Nephron progenitor cell (in vitro differentiated cells): ENCODE measurements around the gene GCN1.

ENCODE experiments used
- DNase-seq: peaks from one replicate; pipeline ENCODE4 v3.0.0; 2021
- H3K27ac Mint-ChIP-seq: 2 replicates; pipeline ENCODE4 v1.8.0; 2021; ENCODE audit warnings: mild to moderate bottlenecking, moderate library complexity, mixed read lengths
- H3K27me3 Mint-ChIP-seq: 2 replicates; pipeline ENCODE4 v1.8.0; 2021; ENCODE audit warnings: mild to moderate bottlenecking, low read depth, mixed read lengths; ENCODE audit not compliant: poor library complexity
- H3K36me3 Mint-ChIP-seq: 2 replicates; pipeline ENCODE4 v1.8.0; 2021; ENCODE audit warnings: low read depth, mixed read lengths
- H3K4me1 Mint-ChIP-seq: 2 replicates; pipeline ENCODE4 v1.8.0; 2021; ENCODE audit warnings: mixed read lengths
- H3K4me3 Mint-ChIP-seq: 2 replicates; pipeline ENCODE4 v1.8.0; 2021; ENCODE audit warnings: mild to moderate bottlenecking, moderate library complexity, mixed read lengths
- H3K9me3 Mint-ChIP-seq: 2 replicates; pipeline ENCODE4 v1.8.0; 2021; ENCODE audit warnings: mild to moderate bottlenecking, moderate library complexity, mixed read lengths
- TF ChIP-seq, protein P1 (sequence below): fragments of 200-600 bp; sonication (generic); IDR thresholded peaks from 2 replicates; pipeline ENCODE4 v1.5.0; 2021; ENCODE audit warnings: antibody characterized with exemption

The GCN1 gene

DNA sequence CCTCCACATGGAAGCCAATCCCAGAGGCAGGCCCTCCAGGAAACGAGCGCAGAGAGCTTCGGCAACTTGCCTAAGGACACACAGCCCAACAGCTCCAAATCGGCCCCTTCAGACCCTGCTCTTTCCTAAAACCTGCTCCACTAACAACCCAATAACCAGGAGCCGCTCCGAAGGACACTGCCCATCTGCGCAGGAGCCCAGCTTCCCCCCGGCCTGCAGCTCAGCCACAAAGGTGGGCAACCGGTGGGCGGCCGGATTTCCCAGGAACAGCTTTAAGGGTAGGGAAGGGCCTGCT lies 91.5 kb downstream of the GCN1 start:
- Mint-ChIP-seq H3K4me1 (peaks cover 35% of the 10 kb centered on the region), H3K27ac (peak overlapping the region; percentile 54), H3K27me3 (no peaks in the 10 kb centered on the region), H3K9me3 (no peaks in the 10 kb centered on the region), H3K36me3 (peaks cover 45% of the 10 kb centered on the region), H3K4me3 (no peak overlapping the region)
- no peak for DNase-seq
- TF ChIP-seq, protein P1, sequence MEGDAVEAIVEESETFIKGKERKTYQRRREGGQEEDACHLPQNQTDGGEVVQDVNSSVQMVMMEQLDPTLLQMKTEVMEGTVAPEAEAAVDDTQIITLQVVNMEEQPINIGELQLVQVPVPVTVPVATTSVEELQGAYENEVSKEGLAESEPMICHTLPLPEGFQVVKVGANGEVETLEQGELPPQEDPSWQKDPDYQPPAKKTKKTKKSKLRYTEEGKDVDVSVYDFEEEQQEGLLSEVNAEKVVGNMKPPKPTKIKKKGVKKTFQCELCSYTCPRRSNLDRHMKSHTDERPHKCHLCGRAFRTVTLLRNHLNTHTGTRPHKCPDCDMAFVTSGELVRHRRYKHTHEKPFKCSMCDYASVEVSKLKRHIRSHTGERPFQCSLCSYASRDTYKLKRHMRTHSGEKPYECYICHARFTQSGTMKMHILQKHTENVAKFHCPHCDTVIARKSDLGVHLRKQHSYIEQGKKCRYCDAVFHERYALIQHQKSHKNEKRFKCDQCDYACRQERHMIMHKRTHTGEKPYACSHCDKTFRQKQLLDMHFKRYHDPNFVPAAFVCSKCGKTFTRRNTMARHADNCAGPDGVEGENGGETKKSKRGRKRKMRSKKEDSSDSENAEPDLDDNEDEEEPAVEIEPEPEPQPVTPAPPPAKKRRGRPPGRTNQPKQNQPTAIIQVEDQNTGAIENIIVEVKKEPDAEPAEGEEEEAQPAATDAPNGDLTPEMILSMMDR: no peak

- TF ChIP-seq, protein P1: no peak
- H3K27ac Mint-ChIP-seq: peak overlapping the region; percentile 42
- H3K36me3 Mint-ChIP-seq: peaks cover 45% of the 10 kb centered on the region
- no peaks in the 10 kb centered on the region for H3K9me3 Mint-ChIP-seq
- peaks cover 33% of the 10 kb centered on the region for H3K4me1 Mint-ChIP-seq
- H3K4me3 Mint-ChIP-seq: no peak overlapping the region
- H3K27me3 Mint-ChIP-seq: no peaks in the 10 kb centered on the region
- no peak for DNase-seq
Observed at GRCh38 chr12:120102189-120103043, 92.1 kb downstream of the GCN1 start.

DNA sequence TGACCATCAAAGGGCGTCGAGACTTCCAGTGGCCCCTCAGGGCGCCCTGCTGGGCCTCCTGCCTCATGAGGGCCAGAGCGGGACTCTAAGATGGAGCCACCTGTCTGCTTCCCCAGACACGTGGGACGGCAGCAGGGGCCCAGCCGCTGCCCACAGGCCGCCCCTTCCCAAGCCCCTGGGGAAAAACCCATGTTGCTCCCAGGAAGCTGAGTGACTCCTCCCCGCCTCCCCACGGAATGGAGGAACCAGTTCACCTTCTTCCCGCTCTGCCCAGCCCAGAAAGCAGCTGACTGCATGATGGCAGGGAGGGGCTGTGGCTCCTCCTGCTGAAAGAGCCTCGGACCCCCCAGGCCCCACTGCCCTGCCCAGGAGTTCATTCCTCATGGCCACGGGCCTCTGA lies 92.9 kb downstream of the GCN1 start:
- Mint-ChIP-seq H3K9me3 (no peaks in the 10 kb centered on the region), H3K4me3 (no peak overlapping the region), H3K27me3 (no peaks in the 10 kb centered on the region), H3K27ac (peak overlapping the region; percentile 87), H3K4me1 (peaks cover 41% of the 10 kb centered on the region), H3K36me3 (peaks cover 44% of the 10 kb centered on the region)
- TF ChIP-seq, protein P1: no peak
- no peak for DNase-seq

GRCh38 chr12:120101182-120101581 lies 93.3 kb downstream of the GCN1 start:
- peaks cover 40% of the 10 kb centered on the region for H3K36me3 Mint-ChIP-seq
- DNase-seq: no peak
- H3K27me3 Mint-ChIP-seq: no peaks in the 10 kb centered on the region
- peak overlapping the region; percentile 87 for H3K27ac Mint-ChIP-seq
- peaks cover 45% of the 10 kb centered on the region for H3K4me1 Mint-ChIP-seq
- no peak overlapping the region for H3K4me3 Mint-ChIP-seq
- TF ChIP-seq, protein P1: no peak
- H3K9me3 Mint-ChIP-seq: no peaks in the 10 kb centered on the region

GRCh38 chr12:120100630-120101029 lies 93.9 kb downstream of the GCN1 start:
- peak overlapping the region; percentile 42 for H3K27ac Mint-ChIP-seq
- no peak for DNase-seq
- TF ChIP-seq, protein P1: no peak

DNA sequence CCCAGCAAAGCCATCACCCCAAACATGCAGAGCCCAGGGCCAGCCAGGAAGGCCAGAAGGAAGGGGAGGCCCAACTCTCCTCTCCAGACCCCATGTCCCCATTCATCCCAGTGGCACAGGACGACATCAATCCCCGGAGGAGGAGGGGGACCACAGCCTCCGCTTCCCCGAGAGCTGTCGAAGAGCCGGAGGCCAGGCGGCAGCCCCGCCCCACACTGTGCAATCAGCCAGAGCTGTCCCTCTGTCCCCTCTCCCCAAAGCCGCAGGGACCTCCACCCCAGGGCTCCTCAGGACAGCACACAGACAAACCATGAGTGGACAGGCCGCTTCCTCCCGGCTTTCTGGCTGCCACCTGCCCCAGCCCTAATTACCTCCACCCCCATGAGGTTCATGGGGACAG lies 94.8 kb downstream of the GCN1 start:
- TF ChIP-seq, protein P1: no peak
- Mint-ChIP-seq H3K27me3 (no peaks in the 10 kb centered on the region), H3K4me3 (no peak overlapping the region), H3K27ac (peak overlapping the region; percentile 74), H3K4me1 (peaks cover 52% of the 10 kb centered on the region), H3K36me3 (peaks cover 27% of the 10 kb centered on the region), H3K9me3 (no peaks in the 10 kb centered on the region)
- DNase-seq: no peak

More at GRCh38 chr12:120100630-120101029, 93.9 kb downstream of the GCN1 start:
- Mint-ChIP-seq H3K4me3 (no peak overlapping the region), H3K36me3 (peaks cover 35% of the 10 kb centered on the region), H3K4me1 (peaks cover 50% of the 10 kb centered on the region), H3K27me3 (no peaks in the 10 kb centered on the region), H3K9me3 (no peaks in the 10 kb centered on the region)
